Measurements from ENCODE around the gene ZNF599. TPM values are rescaled to one million over a fixed set of nuclear protein-coding genes. Genes with fewer than 3 reads are reported as not detected.

ZNF599 gene
- total and polyA plus RNA-seq, 2 experiments from 2014 or later = 3.6 to 6.0 TPM

GRCh38 chr19:34766386-34766785 lies 6.6 kb downstream of the ZNF599 start:
- Histone ChIP-seq H3K36me3 (ENCODE audit: insufficient read depth) (peaks cover 20% of the 10 kb centered on the region), H4K20me1 (replicated peaks; ENCODE audit: insufficient read depth) (no peaks in the 10 kb centered on the region), H3K4me1 (ENCODE audit: insufficient read depth) (no peaks in the 10 kb centered on the region), H3K4me2 (no peak overlapping the region), H3F3A (replicated peaks; ENCODE audit: low read depth) (no peaks in the 10 kb centered on the region), H3K4me3 (no peak overlapping the region), H3K9me2 (ENCODE audit: insufficient read depth) (no peaks in the 10 kb centered on the region), H2AFZ (no peak overlapping the region), H3K27me3 (ENCODE audit: insufficient read depth) (no peaks in the 10 kb centered on the region), H3K79me2 (replicated peaks; ENCODE audit: insufficient read depth) (no peaks in the 10 kb centered on the region), H3K27ac (ENCODE audit: low read depth) (no peak overlapping the region)
- ATAC-seq (no peak), DNase-seq (ENCODE audit: low spot score) (no peak)
- Mint-ChIP-seq H3K9me3 (peaks cover 38% of the 10 kb centered on the region), H3K36me3 (ENCODE audit: low read depth) (peaks cover 64% of the 10 kb centered on the region), H3K4me3 (no peak overlapping the region), H3K27me3 (ENCODE audit: insufficient read depth, low read depth, poor library complexity) (peaks cover 2% of the 10 kb centered on the region), H3K27ac (no peak overlapping the region), H3K4me1 (no peaks in the 10 kb centered on the region; the same call in 2 of the 3 replicates)
- no peak for TF ChIP-seq EZH2phosphoT487 (IDR thresholded peaks at IDR 0.05; ENCODE audit: unreplicated experiment)
- TF ChIP-seq STAT1 (IDR thresholded peaks at IDR 0.05; ENCODE audit: unreplicated experiment) = no peak
- no peak for TF ChIP-seq ZNF114 (CRISPR knock-in tag; IDR thresholded peaks at IDR 0.05)
- TF ChIP-seq NANOG (IDR thresholded peaks at IDR 0.05; ENCODE audit: borderline replicate concordance) = no peak
- no peak for TF ChIP-seq CTCF (conservative IDR thresholded peaks at IDR 0.05; ENCODE audit: low read depth in 2 of 2)
- no peak for TF ChIP-seq ZNF462 (CRISPR knock-in tag; IDR thresholded peaks at IDR 0.05)
- no peak for TF ChIP-seq ETS1 (IDR thresholded peaks at IDR 0.05)

Measured in GM23338 (cell line).